Natural killer cell (primary cell): ENCODE measurements around the gene ADCY2. TPM values are rescaled to one million over a fixed set of nuclear protein-coding genes. Genes with fewer than 3 reads are reported as not detected.

Source experiments
- ATAC-seq, 3 donors: fragments of 150-1000 bp in 2 of 3; fragments of 200-7000 bp in 1 of 3; cut with Tn5 transposase; 1 replicate in 1 of 3; 2 replicates in 2 of 3; pipeline ENCODE4 v1.10.0; 2021; ENCODE audit warnings: mild to moderate bottlenecking in 2 of 3, moderate library complexity in 2 of 3
- DNase-seq, 2 donors: peaks; one replicate each; pipeline versions ENCODE4 v3.0.0 to v3.0.0-alpha.2; 2013 to 2021; ENCODE audit warnings: mixed read lengths in 1 of 2
- H3K27ac ChIP-seq: one replicate; pipeline ENCODE4 v1.5.1; 2013; ENCODE audit warnings: mild to moderate bottlenecking, low read length
- H3K27me3 ChIP-seq: one replicate; pipeline ENCODE4 v1.6.1; 2013; ENCODE audit warnings: low read length; ENCODE audit not compliant: control insufficient read depth, insufficient read depth
- H3K36me3 ChIP-seq: one replicate; pipeline ENCODE4 v1.6.1; 2013; ENCODE audit warnings: low read length; ENCODE audit not compliant: control insufficient read depth, insufficient read depth
- H3K4me1 ChIP-seq: one replicate; pipeline ENCODE4 v1.6.1; 2013; ENCODE audit warnings: low read length; ENCODE audit not compliant: control insufficient read depth, insufficient read depth
- H3K4me3 ChIP-seq: one replicate; pipeline ENCODE4 v1.5.1; 2013; ENCODE audit warnings: low read length
- H3K9me3 ChIP-seq: one replicate; pipeline ENCODE4 v1.6.1; 2013; ENCODE audit warnings: low read length; ENCODE audit not compliant: control insufficient read depth, insufficient read depth
- H3K27ac Mint-ChIP-seq, 2 donors: one replicate each; pipeline ENCODE4 v1.8.0; 2022; ENCODE audit warnings: mild to moderate bottlenecking in 2 of 2, mixed read lengths in 2 of 2, moderate library complexity in 1 of 2
- H3K27me3 Mint-ChIP-seq, 2 donors: one replicate each; pipeline ENCODE4 v1.8.0; 2022; ENCODE audit warnings: low read depth in 2 of 2, mixed read lengths in 2 of 2
- H3K36me3 Mint-ChIP-seq: one replicate; pipeline ENCODE4 v1.8.0; 2022; ENCODE audit warnings: mixed read lengths
- H3K4me1 Mint-ChIP-seq, 2 donors: one replicate each; pipeline ENCODE4 v1.8.0; 2022; ENCODE audit warnings: mixed read lengths in 2 of 2
- H3K4me3 Mint-ChIP-seq: one replicate; pipeline ENCODE4 v1.8.0; 2022; ENCODE audit warnings: mild to moderate bottlenecking, moderate library complexity, mixed read lengths
- H3K9me3 Mint-ChIP-seq, 2 donors: one replicate each; pipeline ENCODE4 v1.8.0; 2022; ENCODE audit warnings: mixed read lengths in 2 of 2
- WGBS: methylation state at CpG from one replicate; pipeline ENCODE4 v1.1.7; 2013; ENCODE audit warnings: missing lambda C conversion rate; ENCODE audit not compliant: insufficient coverage; 5-methylcytosine and 5-hydroxymethylcytosine counted together
- intact Hi-C: fragments of 100-400 bp; cut with micrococcal nuclease; formaldehyde crosslinking; loops from one replicate; pipeline ENCODE4 v1.14.2; 2022
- total RNA-seq, 4 donors: library from RNA; stranded (reverse); fragments of 120-200 nt in 1 of 4; gene quantifications; one replicate each; pipeline versions ENCODE4 v1.2.3 to v1.2.4, GENCODE V29; 2013 to 2022
- TF ChIP-seq, protein P1 (sequence below): fragments of 200-600 bp; IDR thresholded peaks from one replicate; pipeline ENCODE4 v1.8.0; 2022; ENCODE audit warnings: antibody characterized with exemption

Gene ADCY2
- total RNA-seq, 3 donors from 2014 or later (not counting 1 experiment from before 2014, with no cell fraction given): not detected

- H3K4me1 ChIP-seq: no peaks in the 10 kb centered on the region
- Mint-ChIP-seq H3K27ac (no peak overlapping the region), H3K36me3 (peaks cover 5% of the 10 kb centered on the region), H3K9me3 (peaks cover 7 to 13% of the 10 kb centered on the region in 2 donors), H3K4me3 (no peak overlapping the region), H3K4me1 (no peaks in the 10 kb centered on the region), H3K27me3 (no peaks in the 10 kb centered on the region)
- TF ChIP-seq, protein P1, sequence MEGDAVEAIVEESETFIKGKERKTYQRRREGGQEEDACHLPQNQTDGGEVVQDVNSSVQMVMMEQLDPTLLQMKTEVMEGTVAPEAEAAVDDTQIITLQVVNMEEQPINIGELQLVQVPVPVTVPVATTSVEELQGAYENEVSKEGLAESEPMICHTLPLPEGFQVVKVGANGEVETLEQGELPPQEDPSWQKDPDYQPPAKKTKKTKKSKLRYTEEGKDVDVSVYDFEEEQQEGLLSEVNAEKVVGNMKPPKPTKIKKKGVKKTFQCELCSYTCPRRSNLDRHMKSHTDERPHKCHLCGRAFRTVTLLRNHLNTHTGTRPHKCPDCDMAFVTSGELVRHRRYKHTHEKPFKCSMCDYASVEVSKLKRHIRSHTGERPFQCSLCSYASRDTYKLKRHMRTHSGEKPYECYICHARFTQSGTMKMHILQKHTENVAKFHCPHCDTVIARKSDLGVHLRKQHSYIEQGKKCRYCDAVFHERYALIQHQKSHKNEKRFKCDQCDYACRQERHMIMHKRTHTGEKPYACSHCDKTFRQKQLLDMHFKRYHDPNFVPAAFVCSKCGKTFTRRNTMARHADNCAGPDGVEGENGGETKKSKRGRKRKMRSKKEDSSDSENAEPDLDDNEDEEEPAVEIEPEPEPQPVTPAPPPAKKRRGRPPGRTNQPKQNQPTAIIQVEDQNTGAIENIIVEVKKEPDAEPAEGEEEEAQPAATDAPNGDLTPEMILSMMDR: no peak
- no peaks in the 10 kb centered on the region for H3K9me3 ChIP-seq
- H3K36me3 ChIP-seq: no peaks in the 10 kb centered on the region
- no peak for ATAC-seq
- WGBS: 17% methylated on average over 1 of the region's 1 CpG
- no peak for DNase-seq
- no peak overlapping the region for H3K4me3 ChIP-seq
- no peaks in the 10 kb centered on the region for H3K27me3 ChIP-seq
- no peak overlapping the region for H3K27ac ChIP-seq
- intact Hi-C loops: no loop called here
Measured at GRCh38 chr5:7473668-7474215, 77.8 kb downstream of the ADCY2 start.

DNA sequence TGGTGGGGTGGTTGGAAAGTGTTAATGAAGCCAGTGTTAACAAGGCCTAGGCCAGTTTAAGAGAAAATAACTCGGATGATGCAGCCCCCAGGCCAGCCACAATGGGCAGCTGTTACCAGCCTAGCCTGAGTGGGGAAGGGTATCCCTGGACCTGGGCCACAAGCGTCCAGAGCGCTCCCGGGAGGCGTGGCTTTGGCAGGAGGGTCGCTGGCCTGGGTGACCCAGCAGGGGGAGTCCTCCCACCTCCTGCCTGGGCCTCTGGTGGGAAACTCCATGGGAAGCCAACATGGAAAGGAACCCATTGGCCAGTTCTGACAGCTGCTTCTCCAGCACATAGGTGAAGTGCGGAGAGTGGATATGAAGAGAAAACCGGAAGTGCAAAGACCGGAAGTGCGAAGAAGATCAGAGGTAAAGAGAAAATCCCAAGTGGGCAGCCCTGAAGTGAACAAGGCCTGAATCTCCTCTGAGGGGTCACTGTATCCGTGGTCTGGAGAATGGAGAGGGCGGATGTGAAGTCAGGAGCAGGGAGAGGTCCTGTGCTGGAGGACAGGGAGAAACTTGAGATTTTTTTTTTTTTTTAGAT lies 79.0 kb downstream of the ADCY2 start:
- TF ChIP-seq, protein P1: no peak
- Histone ChIP-seq H3K9me3 (no peaks in the 10 kb centered on the region), H3K4me3 (no peak overlapping the region), H3K36me3 (no peaks in the 10 kb centered on the region), H3K27ac (no peak overlapping the region), H3K4me1 (no peaks in the 10 kb centered on the region), H3K27me3 (no peaks in the 10 kb centered on the region)
- Mint-ChIP-seq H3K4me3 (no peak overlapping the region), H3K27me3 (no peaks in the 10 kb centered on the region), H3K27ac (no peak overlapping the region), H3K9me3 (peaks cover 7 to 13% of the 10 kb centered on the region in 2 donors), H3K4me1 (no peaks in the 10 kb centered on the region), H3K36me3 (peaks cover 5% of the 10 kb centered on the region)
- 87% methylated on average over 12 of the region's 12 CpGs for WGBS
- no peak for ATAC-seq
- intact Hi-C loops: no loop called here
- DNase-seq: no peak

DNA sequence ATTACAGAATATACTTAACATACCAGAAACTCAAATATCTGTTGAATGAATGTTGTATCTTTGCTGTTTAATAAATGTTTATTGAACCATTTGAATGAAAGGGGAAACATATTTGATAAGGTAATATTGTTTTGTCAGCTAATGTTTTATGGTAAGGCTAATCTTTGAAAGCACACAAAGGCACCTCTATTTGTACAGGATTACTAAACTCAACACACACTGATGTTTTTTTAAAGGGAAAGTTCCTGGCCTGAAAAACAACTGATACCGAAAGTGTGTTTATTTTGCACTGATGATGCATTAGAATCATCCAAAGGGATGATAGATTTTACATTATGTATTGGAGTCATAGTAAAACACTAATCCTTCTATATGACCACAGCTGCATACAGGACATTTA lies 82.5 kb downstream of the ADCY2 start:
- H3K27ac Mint-ChIP-seq: no peak overlapping the region

More for the DNA sequence above, 82.5 kb downstream of the ADCY2 start:
- Histone ChIP-seq H3K27ac (no peak overlapping the region), H3K4me1 (no peaks in the 10 kb centered on the region), H3K9me3 (no peaks in the 10 kb centered on the region), H3K27me3 (no peaks in the 10 kb centered on the region), H3K4me3 (no peak overlapping the region), H3K36me3 (no peaks in the 10 kb centered on the region)
- Mint-ChIP-seq H3K27me3 (no peaks in the 10 kb centered on the region), H3K36me3 (no peaks in the 10 kb centered on the region), H3K4me1 (no peaks in the 10 kb centered on the region), H3K4me3 (no peak overlapping the region), H3K9me3 (peaks cover 8% of the 10 kb centered on the region in 2 donors)
- DNase-seq (no peak), ATAC-seq (no peak)
- TF ChIP-seq, protein P1: no peak
- intact Hi-C loops: no loop called here
- WGBS: no CpG with 5 or more reads among the region's 1 CpG
